Breast epithelium (tissue), 4 donors: ENCODE data around the gene HSPA1B. TPM values are rescaled to one million over a fixed set of nuclear protein-coding genes. Genes with fewer than 3 reads are reported as not detected.
"Not testable (repeated sequence)": the region's sequence is repeated elsewhere in the genome, so short reads cannot be mapped to it uniquely, and the experiment has no call there.

Experiments used
- DNase-seq, 2 donors: peaks; one replicate each; pipeline ENCODE4 v3.0.0-alpha.2; 2019; ENCODE audit warnings: low spot score in 2 of 2
- H3K27ac ChIP-seq, 2 donors: fragments of 200-600 bp; sonication (generic) in 1 of 2; one replicate each; pipeline ENCODE4 v1.5.1; 2016 to 2019; ENCODE audit warnings: mild to moderate bottlenecking in 1 of 2
- H3K27me3 ChIP-seq, 2 donors: fragments of 200-600 bp; sonication (generic) in 1 of 2; one replicate each; pipeline versions ENCODE4 v1.5.1 to v1.6.0; 2017 to 2019; ENCODE audit warnings: control low read depth in 1 of 2, mild to moderate bottlenecking in 1 of 2
- H3K36me3 ChIP-seq: fragments of 200-600 bp; one replicate; pipeline ENCODE4 v1.5.1; 2019
- H3K4me1 ChIP-seq, 2 donors: fragments of 200-600 bp; sonication (generic); one replicate each; pipeline ENCODE4 v1.5.1; 2016 to 2019; ENCODE audit warnings: control low read depth in 1 of 2
- H3K4me3 ChIP-seq, 3 donors: fragments of 200-600 bp; sonication (generic); 1 replicate in 2 of 3; 2 replicates in 1 of 3; pipeline ENCODE4 v1.5.1; 2016 to 2019; ENCODE audit warnings: mild to moderate bottlenecking in 3 of 3, moderate library complexity in 2 of 3
- H3K9me3 ChIP-seq, 2 donors: fragments of 200-600 bp; sonication (generic) in 1 of 2; one replicate each; pipeline ENCODE4 v1.5.1; 2016 to 2019; ENCODE audit warnings: control low read depth in 1 of 2
- POLR2A ChIP-seq: fragments of 450-650 bp; IDR thresholded peaks from one replicate; pipeline ENCODE4 v1.6.1; 2016; ENCODE audit warnings: antibody characterized with exemption, mild to moderate bottlenecking, moderate library complexity
- POLR2AphosphoS5 ChIP-seq, 3 donors: sonication (generic); formaldehyde crosslinking; IDR thresholded peaks; one replicate each; pipeline ENCODE4 v1.6.1; 2017; ENCODE audit warnings: antibody characterized with exemption in 3 of 3
- intact Hi-C: fragments of 100-400 bp; cut with DNase I; formaldehyde crosslinking; loops from one replicate; pipeline ENCODE4 v1.15.1; 2023; ENCODE audit warnings: low total_unique reads
- total RNA-seq, 3 donors: library from RNA; depleted of rRNA; stranded (reverse); fragments of >200 nt; gene quantifications; one replicate each; pipeline ENCODE4 v1.1.0, GENCODE V29; 2016
- TF ChIP-seq, protein P1 (sequence below), 3 donors: fragments of 450-650 bp; IDR thresholded peaks; one replicate each; pipeline ENCODE4 v1.5.1; 2016 to 2017; ENCODE audit warnings: antibody characterized with exemption in 3 of 3, mild to moderate bottlenecking in 3 of 3, moderate library complexity in 3 of 3

The HSPA1B gene
- total RNA-seq, 3 donors from 2014 or later, result 113 to 376 (median 232) TPM

DNA sequence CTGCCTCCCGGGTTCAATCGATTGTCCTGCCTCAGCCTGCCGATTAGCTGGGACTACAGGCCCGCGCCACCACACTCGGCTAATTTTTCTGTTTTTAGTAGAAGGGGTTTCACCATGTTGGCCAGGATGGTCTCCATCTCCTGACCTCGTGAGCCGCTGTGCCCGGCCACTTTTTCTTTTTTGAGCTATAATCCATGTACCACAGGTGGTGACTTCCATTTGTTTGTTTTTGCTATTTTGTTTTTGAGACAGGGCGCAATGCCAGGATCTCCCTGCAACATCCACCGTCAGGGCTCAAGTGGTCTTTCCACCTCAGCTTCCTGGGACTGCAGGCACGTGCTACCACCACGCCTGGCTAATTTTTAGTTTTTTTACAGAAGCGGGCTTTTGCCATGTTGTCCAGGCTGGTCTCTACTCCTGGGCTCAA is 8.5 kb downstream of the HSPA1B start:
- intact Hi-C loops, result loop anchor here (5.0 to 10.0 kb wide), 2 partner anchors 154 to 181 kb away; partner anchors contain the start of genes APOM, BAG6 and LY6G5C
- TF ChIP-seq POLR2AphosphoS5 (IDR thresholded peaks at IDR 0.05) (no peak), POLR2A (no peak)
- TF ChIP-seq, protein P1, sequence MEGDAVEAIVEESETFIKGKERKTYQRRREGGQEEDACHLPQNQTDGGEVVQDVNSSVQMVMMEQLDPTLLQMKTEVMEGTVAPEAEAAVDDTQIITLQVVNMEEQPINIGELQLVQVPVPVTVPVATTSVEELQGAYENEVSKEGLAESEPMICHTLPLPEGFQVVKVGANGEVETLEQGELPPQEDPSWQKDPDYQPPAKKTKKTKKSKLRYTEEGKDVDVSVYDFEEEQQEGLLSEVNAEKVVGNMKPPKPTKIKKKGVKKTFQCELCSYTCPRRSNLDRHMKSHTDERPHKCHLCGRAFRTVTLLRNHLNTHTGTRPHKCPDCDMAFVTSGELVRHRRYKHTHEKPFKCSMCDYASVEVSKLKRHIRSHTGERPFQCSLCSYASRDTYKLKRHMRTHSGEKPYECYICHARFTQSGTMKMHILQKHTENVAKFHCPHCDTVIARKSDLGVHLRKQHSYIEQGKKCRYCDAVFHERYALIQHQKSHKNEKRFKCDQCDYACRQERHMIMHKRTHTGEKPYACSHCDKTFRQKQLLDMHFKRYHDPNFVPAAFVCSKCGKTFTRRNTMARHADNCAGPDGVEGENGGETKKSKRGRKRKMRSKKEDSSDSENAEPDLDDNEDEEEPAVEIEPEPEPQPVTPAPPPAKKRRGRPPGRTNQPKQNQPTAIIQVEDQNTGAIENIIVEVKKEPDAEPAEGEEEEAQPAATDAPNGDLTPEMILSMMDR (IDR thresholded peaks at IDR 0.05), result no peak
- Histone ChIP-seq H3K4me3 (peak overlapping the region; percentile 78 to 94 (median 90)), H3K4me1 (peaks cover 7 to 19% of the 10 kb centered on the region in 2 donors), H3K36me3 (no peaks in the 10 kb centered on the region), H3K27ac (peak overlapping the region; percentile 65 to 74), H3K27me3 (no peaks in the 10 kb centered on the region), H3K9me3 (no peaks in the 10 kb centered on the region)
- no peak for DNase-seq

DNA sequence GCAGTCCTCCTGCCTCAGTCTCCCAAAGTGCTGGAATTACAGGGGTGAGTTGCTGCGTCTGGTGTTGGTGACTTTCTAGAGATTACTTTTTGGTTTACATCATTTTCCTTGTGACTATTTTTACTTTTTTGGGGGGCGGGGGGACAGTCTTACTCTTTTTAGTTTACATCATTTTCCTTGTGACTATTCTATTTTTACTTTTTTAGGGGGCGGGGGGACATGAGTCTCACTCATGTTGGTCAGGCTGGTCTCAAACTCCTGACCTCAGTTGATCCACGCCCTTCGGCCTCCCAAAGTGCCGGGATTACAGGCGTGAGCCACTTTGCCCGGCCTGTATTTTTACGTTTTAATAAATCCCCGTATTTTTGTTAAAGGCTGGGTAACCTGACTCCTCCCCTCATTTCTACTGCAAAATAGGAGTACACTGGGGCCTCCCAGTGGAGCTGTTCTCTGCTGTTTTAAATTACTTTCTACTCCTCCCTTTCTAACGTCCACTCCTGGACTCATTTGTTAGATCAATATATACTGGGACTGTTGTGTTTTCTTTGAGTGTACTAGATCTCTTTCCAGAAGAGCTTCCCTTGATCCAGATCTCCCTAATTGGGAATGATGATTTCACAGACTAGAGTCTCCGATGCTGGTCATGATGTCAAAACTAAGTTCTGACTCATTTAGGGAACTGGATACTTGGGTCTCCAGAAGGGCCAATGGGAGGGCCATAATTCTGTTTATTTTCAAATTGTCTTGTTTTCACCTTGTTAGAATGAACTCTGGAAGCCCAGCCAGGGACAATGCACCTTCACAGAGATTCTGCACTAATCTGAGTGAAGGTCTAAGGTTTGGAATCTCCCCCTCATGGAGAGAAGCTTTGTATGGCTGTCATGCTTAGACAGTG is 9.2 kb downstream of the HSPA1B start:
- no peak for DNase-seq
- no peaks in the 10 kb centered on the region for H3K9me3 ChIP-seq
- H3K4me1 ChIP-seq, result peaks cover 3 to 19% of the 10 kb centered on the region in 2 donors
- peak overlapping the region; percentile 65 to 74 for H3K27ac ChIP-seq
- no peaks in the 10 kb centered on the region for H3K36me3 ChIP-seq
- intact Hi-C loops, result loop anchor here (5.0 to 10.0 kb wide), 2 partner anchors 154 to 182 kb away; partner anchors contain the start of genes APOM, BAG6 and LY6G5C
- peak overlapping the region; percentile 78 to 94 (median 90) for H3K4me3 ChIP-seq
- TF ChIP-seq, protein P1 (IDR thresholded peaks at IDR 0.05), result no peak
- H3K27me3 ChIP-seq, result no peaks in the 10 kb centered on the region

DNA sequence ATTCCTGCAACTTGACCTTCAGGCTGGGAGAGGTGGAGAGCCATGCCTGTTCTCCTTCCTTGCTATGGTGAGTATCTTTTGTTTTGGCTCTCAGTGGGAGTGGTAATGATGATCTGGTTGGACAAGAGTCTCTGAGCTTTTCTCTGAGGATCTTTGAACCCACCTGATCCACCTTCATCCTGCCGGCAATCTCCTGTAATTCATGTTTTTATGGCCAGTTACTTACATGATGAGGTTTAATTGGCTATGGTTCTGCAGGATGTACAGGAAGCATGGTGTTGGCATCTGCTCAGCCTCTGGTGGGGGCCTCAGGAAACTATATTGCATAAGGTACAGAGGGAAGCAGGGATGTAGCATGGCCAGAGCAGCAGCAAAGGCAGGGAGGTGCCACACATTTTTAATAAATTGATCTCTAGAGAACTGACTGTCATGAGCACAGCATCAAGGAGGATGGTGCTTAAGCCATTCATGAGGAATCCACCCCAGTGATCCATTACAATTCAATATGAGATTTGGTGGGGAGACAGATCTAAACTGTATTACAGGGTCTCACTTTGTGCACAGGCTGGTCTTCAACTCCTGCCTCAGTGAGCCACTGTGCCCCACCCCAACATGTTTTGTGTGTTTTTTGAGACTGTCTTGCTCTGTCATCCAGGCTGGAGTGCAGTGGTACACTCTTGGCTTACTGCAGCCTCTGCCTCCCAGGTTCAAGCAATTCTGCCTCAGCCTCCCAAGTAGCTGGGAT is 10.0 kb downstream of the HSPA1B start:
- no peaks in the 10 kb centered on the region for H3K36me3 ChIP-seq
- TF ChIP-seq POLR2A (no peak), POLR2AphosphoS5 (IDR thresholded peaks at IDR 0.05) (no peak)
- TF ChIP-seq, protein P1 (IDR thresholded peaks at IDR 0.05), result no peak
- peak overlapping the region; percentile 65 to 74 for H3K27ac ChIP-seq
- intact Hi-C loops, result loop anchor here (5.0 to 10.0 kb wide), 2 partner anchors 155 to 183 kb away; partner anchors contain the start of genes APOM, BAG6 and LY6G5C
- peak overlapping the region in 2 of 3 donors; percentile 78 to 90 for H3K4me3 ChIP-seq
- H3K27me3 ChIP-seq, result no peaks in the 10 kb centered on the region
- H3K4me1 ChIP-seq, result peaks cover 3 to 19% of the 10 kb centered on the region in 2 donors
- no peak for DNase-seq
- no peaks in the 10 kb centered on the region for H3K9me3 ChIP-seq

DNA sequence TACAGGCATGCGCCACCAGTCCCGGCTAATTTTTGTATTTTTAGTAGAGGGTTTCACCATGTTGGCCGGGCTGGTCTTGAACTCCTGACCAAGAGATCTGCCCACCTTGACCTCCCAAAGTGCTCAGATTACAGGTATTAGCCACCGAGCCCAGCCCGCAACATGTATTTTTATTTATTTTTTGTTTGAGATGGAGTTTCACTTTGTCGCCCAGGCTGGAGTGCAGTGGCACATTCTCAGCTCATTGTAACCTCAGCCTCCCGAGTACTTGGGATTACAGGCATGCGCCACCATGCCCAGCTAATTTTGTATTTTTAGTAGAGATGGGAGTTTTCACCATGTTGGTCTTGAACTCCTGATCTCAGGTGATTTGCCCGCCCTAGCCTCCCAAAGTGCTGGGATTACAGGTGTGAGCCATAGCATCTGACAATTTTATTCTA is 10.6 kb downstream of the HSPA1B start:
- Histone ChIP-seq H3K4me3 (peak overlapping the region in 1 of 3 donors; percentile 78), H3K27ac (peak overlapping the region in 1 of 2 donors; percentile 74), H3K4me1 (peaks cover 3 to 19% of the 10 kb centered on the region in 2 donors)
- not testable (repeated sequence) for H3K9me3 ChIP-seq, DNase-seq, H3K27me3 ChIP-seq, H3K36me3 ChIP-seq
- intact Hi-C loops, result loop anchor here (5.0 to 10.0 kb wide), 2 partner anchors 156 to 183 kb away; partner anchors contain the start of genes APOM, BAG6 and LY6G5C

DNA sequence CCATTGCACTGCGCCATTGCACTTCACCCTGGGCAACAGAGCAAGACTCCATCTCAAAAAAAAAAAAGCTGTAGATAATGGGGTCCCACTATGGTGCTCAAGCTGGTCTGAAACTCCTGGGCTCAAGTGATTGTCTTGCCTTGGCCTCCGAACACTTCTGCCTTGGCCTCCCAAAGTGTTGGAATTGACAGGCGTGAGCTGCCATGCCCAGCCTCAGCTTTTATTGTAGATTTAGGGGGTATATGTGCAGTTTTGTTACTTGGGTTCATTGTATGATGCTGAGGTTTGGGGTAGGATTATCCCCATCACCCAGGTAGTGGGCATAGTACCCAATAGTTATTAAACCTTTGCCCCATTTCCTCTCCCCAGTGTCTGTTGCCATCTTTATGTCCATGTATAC is 11.4 kb downstream of the HSPA1B start:
- no peak for DNase-seq
- no peak for TF ChIP-seq POLR2AphosphoS5 (IDR thresholded peaks at IDR 0.05)
- TF ChIP-seq POLR2A, result no peak
- TF ChIP-seq, protein P1 (IDR thresholded peaks at IDR 0.05), result no peak
- Histone ChIP-seq H3K4me1 (peaks cover 1 to 19% of the 10 kb centered on the region in 2 donors), H3K27me3 (no peaks in the 10 kb centered on the region), H3K27ac (no peak overlapping the region), H3K36me3 (no peaks in the 10 kb centered on the region), H3K4me3 (no peak overlapping the region), H3K9me3 (no peaks in the 10 kb centered on the region)
- intact Hi-C loops, result loop anchor here (5.0 to 10.0 kb wide), 2 partner anchors 157 to 184 kb away; partner anchors contain the start of genes APOM, BAG6 and LY6G5C

DNA sequence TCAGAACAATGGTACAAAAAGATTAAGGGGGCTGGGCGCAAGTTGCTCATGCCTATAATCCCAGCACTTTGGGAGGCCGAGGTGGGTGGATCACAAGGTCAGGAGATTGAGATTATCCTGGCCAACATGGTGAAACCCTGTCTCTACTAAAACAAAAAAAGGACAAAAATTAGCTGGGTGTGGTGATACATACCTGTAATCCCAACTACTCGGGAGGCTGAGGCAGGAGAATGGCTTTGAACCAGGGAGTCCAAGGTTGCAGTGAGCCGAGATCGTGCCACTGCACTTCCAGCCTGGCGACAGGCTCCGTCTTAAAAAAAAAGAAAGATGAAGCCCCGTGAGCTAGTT is 12.2 kb downstream of the HSPA1B start:
- intact Hi-C loops, result loop anchor here (5.0 to 10.0 kb wide), 2 partner anchors 157 to 185 kb away; partner anchors contain the start of genes APOM, BAG6 and LY6G5C

More for the DNA sequence above, 12.2 kb downstream of the HSPA1B start:
- H3K27ac ChIP-seq, DNase-seq, H3K4me3 ChIP-seq, H3K36me3 ChIP-seq, H3K27me3 ChIP-seq, H3K9me3 ChIP-seq: not testable (repeated sequence)
- H3K4me1 ChIP-seq, result peaks cover 0 to 19% of the 10 kb centered on the region in 2 donors
